HG03196 (cell line): ENCODE data around the gene SNED1.

ENCODE experiments used
- ATAC-seq: cut with Tn5 transposase; IDR thresholded peaks from one replicate; pipeline ENCODE4 v1.9.1; 2021; ENCODE audit not compliant: unreplicated experiment

SNED1 gene

GRCh38 chr2:241123816-241124536, 125.6 kb downstream of the SNED1 start:
- no peak for ATAC-seq

- no peak for ATAC-seq
Measured at GRCh38 chr2:241125626-241126025, 127.2 kb downstream of the SNED1 start.

- no peak for ATAC-seq
Measured at GRCh38 chr2:241126201-241126611, 127.8 kb downstream of the SNED1 start.

GRCh38 chr2:241126771-241127202, 128.4 kb downstream of the SNED1 start:
- no peak for ATAC-seq

- ATAC-seq: no peak
Measured at GRCh38 chr2:241128266-241128665, 129.8 kb downstream of the SNED1 start.

- no peak for ATAC-seq
Measured at GRCh38 chr2:241129086-241129871, 130.9 kb downstream of the SNED1 start.

- ATAC-seq: no peak
Measured at GRCh38 chr2:241130316-241130715, 131.9 kb downstream of the SNED1 start.

GRCh38 chr2:241131531-241131930, 133.1 kb downstream of the SNED1 start:
- ATAC-seq: no peak

- no peak for ATAC-seq
Measured at GRCh38 chr2:241132538-241133435, 134.4 kb downstream of the SNED1 start.

GRCh38 chr2:241133436-241133820, 135.0 kb downstream of the SNED1 start:
- no peak for ATAC-seq

- ATAC-seq: no peak
Measured at GRCh38 chr2:241134711-241135110, 136.3 kb downstream of the SNED1 start.

GRCh38 chr2:241135737-241136136, 137.3 kb downstream of the SNED1 start:
- no peak for ATAC-seq

- no peak for ATAC-seq
Measured at GRCh38 chr2:241136191-241136590, 137.8 kb downstream of the SNED1 start.

- ATAC-seq: no peak
Measured at GRCh38 chr2:241136661-241137260, 138.3 kb downstream of the SNED1 start.

- no peak for ATAC-seq
Measured at GRCh38 chr2:241137276-241138190, 139.1 kb downstream of the SNED1 start.

- ATAC-seq: no peak
Measured at GRCh38 chr2:241138471-241138870, 140.1 kb downstream of the SNED1 start.

GRCh38 chr2:241139531-241140444, 141.4 kb downstream of the SNED1 start:
- ATAC-seq: no peak

GRCh38 chr2:241140445-241140840, 142.0 kb downstream of the SNED1 start:
- no peak for ATAC-seq
